Sigmoid colon (tissue), 4 donors: ENCODE measurements around the gene RAD51D.

Source experiments
- EP300 ChIP-seq, 4 donors: sonication (generic); formaldehyde crosslinking; IDR thresholded peaks; one replicate each; pipeline ENCODE4 v1.6.1; 2017; ENCODE audit warnings: antibody characterized with exemption in 4 of 4
- POLR2A ChIP-seq, 2 donors: fragments of 450-650 bp; IDR thresholded peaks; one replicate each; pipeline ENCODE4 v1.6.1; 2016; ENCODE audit warnings: antibody characterized with exemption in 2 of 2, mild to moderate bottlenecking in 2 of 2, moderate library complexity in 2 of 2
- TF ChIP-seq, protein P1 (sequence below), 4 experiments: fragments of 450-650 bp in 3 of 4; fragments of 200-600 bp in 1 of 4; IDR thresholded peaks; one replicate each; pipeline ENCODE4 v1.5.1; 2016 to 2019; ENCODE audit warnings: antibody characterized with exemption in 4 of 4, mild to moderate bottlenecking in 3 of 4, moderate library complexity in 2 of 4

DNA sequence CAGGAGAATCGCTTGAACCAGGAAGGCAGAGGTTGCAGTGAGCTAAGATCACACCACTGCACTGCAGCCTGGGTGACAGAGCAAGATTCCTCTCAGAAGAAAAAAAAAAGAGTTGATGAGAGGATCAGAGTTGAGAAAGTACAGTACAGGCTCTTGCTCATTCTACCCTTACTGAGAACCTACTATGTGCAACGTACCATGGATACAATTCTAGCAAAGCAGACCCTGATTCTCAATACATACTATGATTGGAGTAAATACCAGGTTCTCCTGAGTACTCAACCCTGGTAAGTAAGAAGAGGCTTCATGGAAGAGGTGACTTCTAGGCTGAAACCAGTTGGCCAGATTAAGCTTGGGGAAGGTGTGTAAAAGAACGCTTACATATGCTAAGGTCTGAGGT lies 57.4 kb downstream of the RAD51D start:
- TF ChIP-seq POLR2A (IDR thresholded peaks at IDR 0.05) (no peak), EP300 (IDR thresholded peaks at IDR 0.05) (no peak)
- TF ChIP-seq, protein P1, sequence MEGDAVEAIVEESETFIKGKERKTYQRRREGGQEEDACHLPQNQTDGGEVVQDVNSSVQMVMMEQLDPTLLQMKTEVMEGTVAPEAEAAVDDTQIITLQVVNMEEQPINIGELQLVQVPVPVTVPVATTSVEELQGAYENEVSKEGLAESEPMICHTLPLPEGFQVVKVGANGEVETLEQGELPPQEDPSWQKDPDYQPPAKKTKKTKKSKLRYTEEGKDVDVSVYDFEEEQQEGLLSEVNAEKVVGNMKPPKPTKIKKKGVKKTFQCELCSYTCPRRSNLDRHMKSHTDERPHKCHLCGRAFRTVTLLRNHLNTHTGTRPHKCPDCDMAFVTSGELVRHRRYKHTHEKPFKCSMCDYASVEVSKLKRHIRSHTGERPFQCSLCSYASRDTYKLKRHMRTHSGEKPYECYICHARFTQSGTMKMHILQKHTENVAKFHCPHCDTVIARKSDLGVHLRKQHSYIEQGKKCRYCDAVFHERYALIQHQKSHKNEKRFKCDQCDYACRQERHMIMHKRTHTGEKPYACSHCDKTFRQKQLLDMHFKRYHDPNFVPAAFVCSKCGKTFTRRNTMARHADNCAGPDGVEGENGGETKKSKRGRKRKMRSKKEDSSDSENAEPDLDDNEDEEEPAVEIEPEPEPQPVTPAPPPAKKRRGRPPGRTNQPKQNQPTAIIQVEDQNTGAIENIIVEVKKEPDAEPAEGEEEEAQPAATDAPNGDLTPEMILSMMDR (IDR thresholded peaks at IDR 0.05) = no peak
